SK-N-SH (cell line): ENCODE results near the gene PRKCI. TPM values are rescaled to one million over a fixed set of nuclear protein-coding genes. Genes with fewer than 3 reads are reported as not detected.

ENCODE experiments used
- CTCF ChIA-PET: fragments of 300-600, 350-600 bp; formaldehyde crosslinking; extraction: SDS; loops from one replicate; lab custom pipeline; 2021; lab: Yijun Ruan, JAX
- POLR2A ChIA-PET: fragments of 350-600 bp; sonication (Branson Sonifier 250); formaldehyde crosslinking; extraction: SDS; loops from one replicate; lab custom pipeline; 2020; ENCODE audit warnings: antibody characterized with exemption, inconsistent platforms; lab: Yijun Ruan, JAX
- DNase-seq: peaks from one replicate; pipeline ENCODE4 v3.0.0; 2012
- H2AFZ ChIP-seq: fragments of 200-600 bp; sonication (generic); 2 replicates; pipeline ENCODE4 v1.8.1; 2016; ENCODE audit warnings: antibody characterized with exemption, mild to moderate bottlenecking, low read depth
- H3F3A ChIP-seq: fragments of 200-600 bp; sonication (generic); replicated peaks from 2 replicates; pipeline ENCODE3; 2016; ENCODE audit warnings: antibody characterized with exemption, mild to moderate bottlenecking; ENCODE audit not compliant: insufficient read depth
- H3K27ac ChIP-seq, 2 experiments: fragments of 200-500 bp in 1 of 2; fragments of 200-600 bp in 1 of 2; sonication (Bioruptor generic) in 1 of 2; sonication (generic), shearing (Covaris generic) in 1 of 2; 2 replicates each; pipeline versions ENCODE4 v1.5.1 to v1.6.1; 2014 to 2016; ENCODE audit warnings: low read depth in 2 of 2, inconsistent platforms in 1 of 2, low read length in 1 of 2, mild to moderate bottlenecking in 1 of 2, mixed read lengths in 1 of 2
- H3K27me3 ChIP-seq: fragments of 200-600 bp; sonication (generic), shearing (Covaris generic); 2 replicates; pipeline ENCODE4 v1.6.1; 2016; ENCODE audit warnings: mixed run types; ENCODE audit not compliant: insufficient read depth
- H3K36me3 ChIP-seq, 2 experiments: fragments of 200-500 bp in 1 of 2; fragments of 200-600 bp in 1 of 2; sonication (Bioruptor generic) in 1 of 2; sonication (generic) in 1 of 2; replicated peaks in 1 of 2; 2 replicates each; pipeline versions ENCODE3 to v1.5.1; 2014 to 2016; ENCODE audit warnings: low read length in 1 of 2, mild to moderate bottlenecking in 1 of 2; ENCODE audit not compliant: insufficient read depth in 2 of 2, control insufficient read depth in 1 of 2
- H3K4me1 ChIP-seq, 2 experiments: fragments of 200-500 bp in 1 of 2; fragments of 200-600 bp in 1 of 2; sonication (Bioruptor generic) in 1 of 2; sonication (generic), shearing (Covaris generic) in 1 of 2; 2 replicates each; pipeline versions ENCODE4 v1.5.1 to v1.6.1; 2014 to 2016; ENCODE audit warnings: low read depth in 1 of 2, low read length in 1 of 2, mixed run types in 1 of 2; ENCODE audit not compliant: insufficient read depth in 2 of 2, control insufficient read depth in 1 of 2
- H3K4me2 ChIP-seq: fragments of 200-600 bp; sonication (generic), shearing (Covaris generic); 2 replicates; pipeline ENCODE4 v1.6.1; 2017; ENCODE audit warnings: mixed run types
- H3K4me3 ChIP-seq, 2 experiments: fragments of 200-500 bp in 1 of 2; fragments of 200-600 bp in 1 of 2; sonication (Bioruptor generic) in 1 of 2; sonication (generic), shearing (Covaris generic) in 1 of 2; 2 replicates each; pipeline versions ENCODE4 v1.5.1 to v1.8.1; 2014 to 2016; ENCODE audit warnings: low read depth in 2 of 2, inconsistent platforms in 1 of 2, low read length in 1 of 2, mild to moderate bottlenecking in 1 of 2, mixed read lengths in 1 of 2, moderate library complexity in 1 of 2
- H3K79me2 ChIP-seq: fragments of 200-600 bp; sonication (generic); 2 replicates; pipeline ENCODE4 v1.8.1; 2017; ENCODE audit warnings: mild to moderate bottlenecking; ENCODE audit not compliant: insufficient read depth
- H3K9ac ChIP-seq: fragments of 200-600 bp; sonication (generic); 2 replicates; pipeline ENCODE4 v1.6.1; 2017; ENCODE audit warnings: mixed run types
- H3K9me2 ChIP-seq: fragments of 200-600 bp; sonication (generic); 2 replicates; pipeline ENCODE4 v1.6.1; 2017; ENCODE audit warnings: mixed run types
- H3K9me3 ChIP-seq: fragments of 200-600 bp; sonication (generic); 2 replicates; pipeline ENCODE4 v1.6.1; 2017; ENCODE audit warnings: mixed run types, mild to moderate bottlenecking, moderate library complexity
- H4K20me1 ChIP-seq: fragments of 200-600 bp; sonication (generic); 2 replicates; pipeline ENCODE4 v1.6.1; 2017; ENCODE audit warnings: mild to moderate bottlenecking, mixed run types; ENCODE audit not compliant: insufficient read depth
- CHD2 ChIP-seq: fragments of 150-350 bp; IDR thresholded peaks from 2 replicates; pipeline ENCODE4 v1.6.1; 2018; ENCODE audit warnings: low read length; ENCODE audit not compliant: partially characterized antibody
- CTCF ChIP-seq: fragments of 200-600 bp; sonication (generic); IDR thresholded peaks from 2 replicates; pipeline ENCODE4 v1.6.1; 2017; ENCODE audit warnings: antibody characterized with exemption, mild to moderate bottlenecking, moderate library complexity
- ELF1 ChIP-seq: IDR thresholded peaks from 2 replicates; pipeline ENCODE4 v1.4.0; 2012
- FOXJ3 ChIP-seq: sonication (generic); formaldehyde crosslinking; IDR thresholded peaks from 2 replicates; pipeline ENCODE4 v1.5.1; 2020; ENCODE audit warnings: mild to moderate bottlenecking, missing genetic modification reagents
- FOXM1 ChIP-seq: IDR thresholded peaks from 2 replicates; pipeline ENCODE4 v1.4.0; 2012; ENCODE audit warnings: low read depth, mild to moderate bottlenecking
- GABPA ChIP-seq: IDR thresholded peaks from 2 replicates; pipeline ENCODE4 v1.4.0; 2012; ENCODE audit warnings: low read depth, mild to moderate bottlenecking
- GATA2 ChIP-seq: sonication (generic); formaldehyde crosslinking; IDR thresholded peaks from 2 replicates; pipeline ENCODE4 v1.5.0; 2020; ENCODE audit warnings: mild to moderate bottlenecking, missing genetic modification reagents
- JUND ChIP-seq: IDR thresholded peaks from 2 replicates; pipeline ENCODE4 v1.4.0; 2012
- MEF2A ChIP-seq: IDR thresholded peaks from 2 replicates; pipeline ENCODE4 v1.4.0; 2012; ENCODE audit warnings: low read depth, borderline replicate concordance
- MXI1 ChIP-seq: IDR thresholded peaks from 2 replicates; pipeline ENCODE4 v1.6.1; 2012; ENCODE audit warnings: mild to moderate bottlenecking, low read depth, low read length, improper control_type of control experiment
- NFIC ChIP-seq: IDR thresholded peaks from 2 replicates; pipeline ENCODE4 v1.4.0; 2012; ENCODE audit warnings: borderline replicate concordance
- NRF1 ChIP-seq: IDR thresholded peaks from 2 replicates; pipeline ENCODE4 v1.6.1; 2012; ENCODE audit warnings: low read depth, mild to moderate bottlenecking, low read length
- PBX3 ChIP-seq: IDR thresholded peaks from 2 replicates; pipeline ENCODE4; 2012
- POLR2AphosphoS5 ChIP-seq: IDR thresholded peaks from 2 replicates; pipeline ENCODE4 v1.6.1; 2012; ENCODE audit warnings: low read depth, low read length
- RXRA ChIP-seq: IDR thresholded peaks from 2 replicates; pipeline ENCODE4 v1.4.0; 2012; ENCODE audit warnings: low read depth, mild to moderate bottlenecking, borderline replicate concordance
- SIN3A ChIP-seq: IDR thresholded peaks from 2 replicates; pipeline ENCODE4 v1.6.1; 2012; ENCODE audit warnings: low read depth, mild to moderate bottlenecking, low read length, moderate library complexity, borderline replicate concordance
- SMC3 ChIP-seq: IDR thresholded peaks from 2 replicates; pipeline ENCODE4 v1.6.1; 2012; ENCODE audit warnings: low read depth, low read length, improper control_type of control experiment
- TCF12 ChIP-seq: IDR thresholded peaks from 2 replicates; pipeline ENCODE4 v1.4.0; 2012
- USF2 ChIP-seq: fragments of 150-350 bp; IDR thresholded peaks from 2 replicates; pipeline ENCODE4 v1.6.1; 2017; ENCODE audit warnings: antibody characterized with exemption, low read length, low read depth, borderline replicate concordance
- YY1 ChIP-seq: IDR thresholded peaks from 2 replicates; pipeline ENCODE4 v1.4.0; 2012; ENCODE audit warnings: low read depth, mild to moderate bottlenecking
- WGBS: methylation state at CpG from one replicate; pipeline ENCODE4 v1.1.6; 2017; ENCODE audit warnings: low lambda C conversion rate; 5-methylcytosine and 5-hydroxymethylcytosine counted together
- polyA plus RNA-seq, 3 experiments: library from polyadenylated mRNA; depleted of rRNA; stranded (reverse); fragments of >200 nt; gene quantifications; 2 replicates each; pipeline ENCODE4 v1.2.3, GENCODE V29; 2012

Gene PRKCI
- polyA plus RNA-seq, 1 of the 3 experiments (the other 2 are of a cell fraction) = 10.1 TPM

DNA sequence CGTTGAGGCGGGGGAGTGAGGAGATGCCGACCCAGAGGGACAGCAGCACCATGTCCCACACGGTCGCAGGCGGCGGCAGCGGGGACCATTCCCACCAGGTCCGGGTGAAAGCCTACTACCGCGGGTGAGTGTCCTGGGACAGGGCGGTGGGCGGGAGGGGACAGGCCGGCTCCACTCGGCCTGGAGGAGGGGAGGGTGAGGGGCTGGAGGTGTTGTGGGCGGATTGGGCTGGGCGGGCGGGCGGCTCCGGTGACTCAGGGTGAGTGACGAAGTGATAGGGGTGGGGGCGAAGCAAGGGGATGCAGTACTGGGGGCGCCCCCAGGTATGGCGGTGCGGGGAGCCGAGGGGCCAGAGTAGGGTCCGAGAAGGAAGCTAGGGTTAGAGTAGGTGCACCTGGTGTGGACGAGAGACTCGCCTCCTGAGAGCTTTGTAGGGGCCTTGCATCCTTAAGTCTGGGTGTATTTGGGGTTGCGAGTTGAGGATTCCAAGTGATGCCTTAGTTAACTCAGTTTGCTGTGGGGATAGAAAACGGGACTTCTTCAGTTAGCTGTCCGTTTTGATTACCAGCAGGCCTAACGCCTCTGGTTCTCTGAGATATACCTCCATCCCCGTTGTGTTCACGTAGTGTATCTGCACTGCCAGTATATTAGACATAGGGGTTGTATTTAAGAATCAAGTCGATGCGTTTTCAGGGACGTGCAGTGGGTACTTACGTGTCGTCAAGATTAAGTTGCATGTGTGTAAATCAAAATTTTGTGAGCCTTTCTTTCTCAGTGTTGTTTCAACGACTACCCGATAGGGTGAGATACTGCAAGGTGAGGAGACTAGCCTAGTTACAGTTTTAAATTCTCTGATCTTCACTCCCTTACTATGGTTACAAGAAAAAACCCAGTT is 670 bp downstream of the PRKCI start:
- ChIA-PET POLR2A (interaction anchor here (1.0 to 1.4 kb wide), 3 partner anchors 10 to 647 kb away, joined by 5 to 7 read pairs (median 6); partner anchors contain the start of gene RPL22L1), CTCF (interaction anchor here (1.3 to 2.4 kb wide), 4 partner anchors 10 to 147 kb away, joined by 3 to 5 read pairs (median 4); partner anchors contain the start of gene SKIL)
- 2% methylated on average over 29 of the region's 42 CpGs for WGBS
- peak overlapping the region; percentile 71 for H2AFZ ChIP-seq
- peaks cover 0 to 11% of the 10 kb centered on the region in 2 experiments; a peak in 2 of 4 replicates for H3K4me1 ChIP-seq
- no peaks in the 10 kb centered on the region for H3K9me2 ChIP-seq
- H3K27ac ChIP-seq = peak overlapping the region; percentile 81 to 97
- DNase-seq = peak; percentile 72
- no peaks in the 10 kb centered on the region for H3K9me3 ChIP-seq
- H3K4me2 ChIP-seq = peak overlapping the region; percentile 68
- H3K36me3 ChIP-seq = no peaks in the 10 kb centered on the region
- H3F3A ChIP-seq = no peaks in the 10 kb centered on the region
- H3K4me3 ChIP-seq = peak overlapping the region; percentile 73 to 78
- H3K27me3 ChIP-seq = no peaks in the 10 kb centered on the region
- peak overlapping the region; percentile 78 for H3K9ac ChIP-seq
- peaks cover 52% of the 10 kb centered on the region for H3K79me2 ChIP-seq
- TF ChIP-seq CTCF = peak; percentile 18; the same call in 1 of the 2 replicates
- TF ChIP-seq JUND = no peak
- H4K20me1 ChIP-seq = peaks cover 12% of the 10 kb centered on the region; the same call in 1 of the 2 replicates

DNA sequence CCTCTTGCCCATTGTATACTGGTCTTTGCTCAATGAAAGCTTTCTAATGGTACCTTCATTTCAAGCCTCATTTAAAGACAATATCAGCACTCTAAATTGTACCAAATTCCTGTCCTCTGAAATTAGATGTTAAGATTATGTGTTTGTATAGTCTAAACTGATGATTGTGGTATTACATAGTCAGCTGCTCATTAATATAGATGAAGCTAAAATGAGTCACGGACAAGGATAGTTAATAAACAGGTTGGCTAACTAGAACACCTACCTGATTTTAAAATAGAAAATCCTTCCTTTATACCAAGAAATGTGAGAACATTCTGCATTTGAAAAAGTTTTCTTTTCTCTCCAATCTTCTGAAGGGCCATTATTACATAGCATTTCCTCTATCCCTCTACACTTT is 2.9 kb downstream of the PRKCI start:
- 94% methylated on average over 1 of the region's 1 CpG for WGBS
- DNase-seq = no peak
- Histone ChIP-seq H3K4me2 (no peak overlapping the region), H3K9ac (no peak overlapping the region), H3K27me3 (no peaks in the 10 kb centered on the region), H3F3A (no peaks in the 10 kb centered on the region), H3K4me3 (no peak overlapping the region), H3K9me2 (no peaks in the 10 kb centered on the region), H3K27ac (no peak overlapping the region), H2AFZ (no peak overlapping the region), H3K79me2 (peaks cover 74% of the 10 kb centered on the region), H4K20me1 (peaks cover 17% of the 10 kb centered on the region), H3K36me3 (no peaks in the 10 kb centered on the region), H3K9me3 (no peaks in the 10 kb centered on the region), H3K4me1 (peaks cover 0 to 15% of the 10 kb centered on the region in 2 experiments; a peak in 2 of 4 replicates)
- CTCF ChIA-PET = interaction anchor here (0.9 to 1.3 kb wide), 2 partner anchors 17 to 36 kb away, joined by 3 read pairs; no protein-coding TSS in a partner anchor
- POLR2A ChIA-PET = no interaction called here
- TF ChIP-seq PBX3 = no peak
- no peak for TF ChIP-seq TCF12
- no peak for TF ChIP-seq POLR2AphosphoS5
- TF ChIP-seq YY1 = no peak
- TF ChIP-seq GATA2 (CRISPR knock-in tag) = no peak
- no peak for TF ChIP-seq GABPA
- no peak for TF ChIP-seq NFIC
- no peak for TF ChIP-seq RXRA
- TF ChIP-seq ELF1 = no peak
- TF ChIP-seq MXI1 = no peak
- no peak for TF ChIP-seq SMC3
- no peak for TF ChIP-seq FOXM1
- TF ChIP-seq CHD2 = no peak
- no peak for TF ChIP-seq MEF2A
- TF ChIP-seq JUND = no peak
- TF ChIP-seq SIN3A = no peak
- no peak for TF ChIP-seq FOXJ3
- no peak for TF ChIP-seq NRF1
- TF ChIP-seq USF2 = no peak
